RWPE1 (cell line): ENCODE data around the gene GNB4.

Experiments used
- CTCF ChIA-PET: fragments of 350-600 bp; sonication (Branson Sonifier 250); formaldehyde crosslinking; extraction: SDS; loops from one replicate; lab custom pipeline; 2021; lab: Yijun Ruan, JAX
- POLR2A ChIA-PET: fragments of 400-600 bp; formaldehyde crosslinking; extraction: SDS; loops from one replicate; lab custom pipeline; 2020; ENCODE audit warnings: antibody characterized with exemption; ENCODE audit not compliant: low non-redundant PET; lab: Yijun Ruan, JAX
- DNase-seq: peaks from one replicate; pipeline ENCODE4 v3.0.0; 2012; ENCODE audit warnings: low spot score
- H3K27ac ChIP-seq: fragments of 450-650 bp; 2 replicates; pipeline ENCODE4 v1.5.1; 2017
- CTCF ChIP-seq: fragments of 450-650 bp; conservative IDR thresholded peaks from 2 replicates; pipeline ENCODE4 v1.5.1; 2017; ENCODE audit warnings: low read depth, mild to moderate bottlenecking

GNB4 gene

GRCh38 chr3:179450261-179450701, 989 bp downstream of the GNB4 start:
- H3K27ac ChIP-seq: no peak overlapping the region
- peak; percentile 14 for DNase-seq
- POLR2A ChIA-PET: no interaction called here

GRCh38 chr3:179449636-179450035, 1.6 kb downstream of the GNB4 start:
- no peak for DNase-seq
- TF ChIP-seq CTCF: no peak
- H3K27ac ChIP-seq: no peak overlapping the region
- ChIA-PET CTCF (interaction anchor here (0.6 kb wide), 1 partner anchor 18 kb away, joined by 3 read pairs; no protein-coding TSS in a partner anchor), POLR2A (no interaction called here)

More at GRCh38 chr3:179450261-179450701, 989 bp downstream of the GNB4 start:
- TF ChIP-seq CTCF: no peak
- CTCF ChIA-PET: no interaction called here

GRCh38 chr3:179447251-179447650, 4.0 kb downstream of the GNB4 start:
- no peak for TF ChIP-seq CTCF
- DNase-seq: no peak
- ChIA-PET CTCF (interaction anchor here (0.6 to 1.4 kb wide), 3 partner anchors 106 to 909 kb away, joined by 3 to 7 read pairs (median 3); no protein-coding TSS in a partner anchor), POLR2A (no interaction called here)
- H3K27ac ChIP-seq: no peak overlapping the region

- CTCF ChIA-PET: interaction anchor here (0.6 to 1.4 kb wide), 2 partner anchors 107 to 381 kb away, joined by 3 to 4 read pairs; no protein-coding TSS in a partner anchor
- DNase-seq: no peak
- H3K27ac ChIP-seq: no peak overlapping the region
- peak; percentile 28; the same call in 1 of the 2 replicates for TF ChIP-seq CTCF
- POLR2A ChIA-PET: no interaction called here
Measured at GRCh38 chr3:179446501-179446900, 4.8 kb downstream of the GNB4 start.

- no peak overlapping the region for H3K27ac ChIP-seq
- ChIA-PET POLR2A (no interaction called here), CTCF (interaction anchor here (0.6 kb wide), 1 partner anchor 261 kb away, joined by 3 read pairs; no protein-coding TSS in a partner anchor)
- no peak for DNase-seq
- TF ChIP-seq CTCF: no peak
Measured at GRCh38 chr3:179438841-179439240, 12.4 kb downstream of the GNB4 start.

- TF ChIP-seq CTCF: no peak
- CTCF ChIA-PET: no interaction called here
- POLR2A ChIA-PET: no interaction called here
- no peak for DNase-seq
- H3K27ac ChIP-seq: no peak overlapping the region
Measured at GRCh38 chr3:179436517-179436916, 14.8 kb downstream of the GNB4 start.
